GM12801 (cell line): ENCODE measurements around the gene PLA2G15.

Experiments used
- TF ChIP-seq, protein P1 (sequence below): IDR thresholded peaks from one replicate; pipeline ENCODE4 v1.5.1; 2011; ENCODE audit warnings: control low read depth; ENCODE audit not compliant: insufficient read length; ENCODE audit errors: extremely low read depth

PLA2G15 gene

DNA sequence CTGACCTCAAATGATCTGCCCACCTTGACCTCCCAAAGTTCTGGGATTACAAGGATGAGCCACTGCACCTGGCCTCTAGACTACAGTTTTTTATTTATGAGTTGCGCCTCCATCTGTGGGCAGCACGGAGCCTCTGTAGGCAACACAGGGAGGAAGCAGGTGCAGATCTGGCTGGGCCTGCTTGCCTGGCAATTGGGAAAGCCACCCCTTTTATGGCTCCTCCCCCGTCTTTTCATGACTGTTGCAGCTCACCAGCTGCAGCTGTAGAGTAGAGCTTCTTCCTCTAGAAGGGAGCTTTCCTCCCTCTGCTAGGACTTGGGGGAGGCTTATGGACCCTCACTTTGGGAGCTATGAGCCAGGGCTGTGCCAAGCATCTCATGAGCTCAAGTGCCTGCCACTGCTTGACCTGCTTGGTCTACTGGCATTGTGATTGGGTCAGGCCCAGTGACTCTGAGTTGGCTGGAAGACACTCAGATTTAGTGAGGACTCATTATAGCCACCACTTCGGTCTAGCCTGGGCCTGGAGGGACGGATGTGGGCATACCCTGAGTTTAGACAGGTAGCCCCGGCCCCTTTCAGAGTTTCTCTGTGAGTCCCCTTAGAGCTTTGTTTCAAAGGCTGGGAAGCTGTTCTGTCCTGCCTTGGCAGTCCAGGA, 12.2 kb downstream of the PLA2G15 start:
- TF ChIP-seq, protein P1, sequence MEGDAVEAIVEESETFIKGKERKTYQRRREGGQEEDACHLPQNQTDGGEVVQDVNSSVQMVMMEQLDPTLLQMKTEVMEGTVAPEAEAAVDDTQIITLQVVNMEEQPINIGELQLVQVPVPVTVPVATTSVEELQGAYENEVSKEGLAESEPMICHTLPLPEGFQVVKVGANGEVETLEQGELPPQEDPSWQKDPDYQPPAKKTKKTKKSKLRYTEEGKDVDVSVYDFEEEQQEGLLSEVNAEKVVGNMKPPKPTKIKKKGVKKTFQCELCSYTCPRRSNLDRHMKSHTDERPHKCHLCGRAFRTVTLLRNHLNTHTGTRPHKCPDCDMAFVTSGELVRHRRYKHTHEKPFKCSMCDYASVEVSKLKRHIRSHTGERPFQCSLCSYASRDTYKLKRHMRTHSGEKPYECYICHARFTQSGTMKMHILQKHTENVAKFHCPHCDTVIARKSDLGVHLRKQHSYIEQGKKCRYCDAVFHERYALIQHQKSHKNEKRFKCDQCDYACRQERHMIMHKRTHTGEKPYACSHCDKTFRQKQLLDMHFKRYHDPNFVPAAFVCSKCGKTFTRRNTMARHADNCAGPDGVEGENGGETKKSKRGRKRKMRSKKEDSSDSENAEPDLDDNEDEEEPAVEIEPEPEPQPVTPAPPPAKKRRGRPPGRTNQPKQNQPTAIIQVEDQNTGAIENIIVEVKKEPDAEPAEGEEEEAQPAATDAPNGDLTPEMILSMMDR = no peak

DNA sequence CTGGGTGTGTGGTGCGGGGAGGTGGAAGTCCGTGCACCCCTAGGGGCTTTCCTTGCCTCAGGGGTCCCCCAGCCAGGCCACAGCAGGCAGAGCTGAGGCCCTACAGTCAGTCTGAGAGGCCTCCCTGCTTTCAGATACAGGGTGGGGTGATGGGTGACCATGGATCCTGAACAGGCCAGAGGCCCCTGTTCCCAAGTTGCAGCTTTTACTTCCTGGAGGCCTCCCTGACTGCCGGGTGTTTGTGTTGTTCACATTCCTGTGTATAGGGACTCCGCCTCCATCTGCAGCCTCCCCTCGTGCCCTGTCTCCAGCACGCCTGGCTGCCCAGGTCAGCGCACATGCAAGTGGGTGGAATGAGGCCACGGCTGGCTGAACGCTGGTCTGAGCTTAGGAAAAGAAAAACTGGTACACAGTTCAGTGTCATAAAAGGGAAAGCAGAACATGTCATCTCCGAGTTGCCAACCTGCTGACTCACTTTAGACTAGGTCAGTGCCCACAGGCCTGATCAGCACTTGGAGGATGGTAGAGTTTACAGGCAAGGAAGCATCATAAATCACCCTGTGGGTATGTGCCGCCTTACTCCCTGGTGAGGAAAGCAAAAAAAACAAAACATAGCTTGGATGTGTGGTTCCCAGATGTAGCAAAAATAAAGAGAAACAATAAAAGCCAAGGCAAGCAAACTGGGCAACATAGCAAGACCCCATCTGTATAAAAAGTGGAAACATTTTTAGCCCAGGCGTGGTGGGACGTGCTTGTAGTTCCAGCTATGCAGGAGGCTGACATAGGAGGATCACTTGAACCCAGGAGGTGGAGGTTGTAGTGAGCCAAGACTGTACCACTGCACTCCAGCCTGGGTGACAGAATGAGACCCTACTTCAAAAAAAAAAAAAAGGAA, 13.0 kb downstream of the PLA2G15 start:
- TF ChIP-seq, protein P1 = no peak

DNA sequence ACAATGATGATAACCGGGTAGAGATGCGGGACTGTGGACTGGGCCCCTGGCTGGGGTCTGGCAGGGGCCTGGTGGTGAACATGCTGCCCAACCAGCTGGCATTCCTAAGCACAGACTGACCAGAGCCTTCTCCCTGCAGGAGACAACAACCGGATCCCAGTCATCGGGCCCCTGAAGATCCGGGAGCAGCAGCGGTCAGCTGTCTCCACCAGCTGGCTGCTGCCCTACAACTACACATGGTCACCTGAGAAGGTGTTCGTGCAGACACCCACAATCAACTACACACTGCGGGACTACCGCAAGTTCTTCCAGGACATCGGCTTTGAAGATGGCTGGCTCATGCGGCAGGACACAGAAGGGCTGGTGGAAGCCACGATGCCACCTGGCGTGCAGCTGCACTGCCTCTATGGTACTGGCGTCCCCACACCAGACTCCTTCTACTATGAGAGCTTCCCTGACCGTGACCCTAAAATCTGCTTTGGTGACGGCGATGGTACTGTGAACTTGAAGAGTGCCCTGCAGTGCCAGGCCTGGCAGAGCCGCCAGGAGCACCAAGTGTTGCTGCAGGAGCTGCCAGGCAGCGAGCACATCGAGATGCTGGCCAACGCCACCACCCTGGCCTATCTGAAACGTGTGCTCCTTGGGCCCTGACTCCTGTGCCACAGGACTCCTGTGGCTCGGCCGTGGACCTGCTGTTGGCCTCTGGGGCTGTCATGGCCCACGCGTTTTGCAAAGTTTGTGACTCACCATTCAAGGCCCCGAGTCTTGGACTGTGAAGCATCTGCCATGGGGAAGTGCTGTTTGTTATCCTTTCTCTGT, 14.0 kb downstream of the PLA2G15 start:
- TF ChIP-seq, protein P1 = no peak

DNA sequence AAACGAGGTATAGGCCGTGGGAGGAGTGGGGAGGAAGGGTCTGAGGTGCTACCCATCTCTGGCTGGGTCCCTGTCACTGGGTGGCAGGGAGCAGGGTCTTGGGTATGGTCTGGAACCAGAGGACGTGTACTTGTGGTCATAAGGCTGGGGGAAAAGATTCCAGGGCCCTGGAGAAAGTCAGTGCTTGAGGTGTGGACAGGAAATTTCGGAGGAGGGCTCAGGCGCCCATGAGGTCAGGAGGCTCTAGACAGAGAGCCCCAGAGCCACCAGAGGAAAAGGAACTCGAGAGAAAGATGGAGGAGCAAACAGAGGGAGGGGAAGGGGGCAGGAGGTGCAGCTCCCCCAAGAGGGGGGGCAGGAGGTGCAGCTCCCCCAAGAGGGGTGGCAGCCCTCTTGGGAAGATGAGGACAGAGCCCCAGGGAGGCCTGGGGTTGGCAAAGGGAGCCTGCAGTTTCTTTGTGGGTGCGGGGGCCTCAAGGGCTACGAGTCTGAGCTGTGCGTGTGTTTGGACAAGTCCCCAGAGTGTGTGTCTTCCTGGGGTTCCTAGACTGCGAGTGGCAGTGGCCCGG, 18.5 kb downstream of the PLA2G15 start:
- TF ChIP-seq, protein P1 = no peak

DNA sequence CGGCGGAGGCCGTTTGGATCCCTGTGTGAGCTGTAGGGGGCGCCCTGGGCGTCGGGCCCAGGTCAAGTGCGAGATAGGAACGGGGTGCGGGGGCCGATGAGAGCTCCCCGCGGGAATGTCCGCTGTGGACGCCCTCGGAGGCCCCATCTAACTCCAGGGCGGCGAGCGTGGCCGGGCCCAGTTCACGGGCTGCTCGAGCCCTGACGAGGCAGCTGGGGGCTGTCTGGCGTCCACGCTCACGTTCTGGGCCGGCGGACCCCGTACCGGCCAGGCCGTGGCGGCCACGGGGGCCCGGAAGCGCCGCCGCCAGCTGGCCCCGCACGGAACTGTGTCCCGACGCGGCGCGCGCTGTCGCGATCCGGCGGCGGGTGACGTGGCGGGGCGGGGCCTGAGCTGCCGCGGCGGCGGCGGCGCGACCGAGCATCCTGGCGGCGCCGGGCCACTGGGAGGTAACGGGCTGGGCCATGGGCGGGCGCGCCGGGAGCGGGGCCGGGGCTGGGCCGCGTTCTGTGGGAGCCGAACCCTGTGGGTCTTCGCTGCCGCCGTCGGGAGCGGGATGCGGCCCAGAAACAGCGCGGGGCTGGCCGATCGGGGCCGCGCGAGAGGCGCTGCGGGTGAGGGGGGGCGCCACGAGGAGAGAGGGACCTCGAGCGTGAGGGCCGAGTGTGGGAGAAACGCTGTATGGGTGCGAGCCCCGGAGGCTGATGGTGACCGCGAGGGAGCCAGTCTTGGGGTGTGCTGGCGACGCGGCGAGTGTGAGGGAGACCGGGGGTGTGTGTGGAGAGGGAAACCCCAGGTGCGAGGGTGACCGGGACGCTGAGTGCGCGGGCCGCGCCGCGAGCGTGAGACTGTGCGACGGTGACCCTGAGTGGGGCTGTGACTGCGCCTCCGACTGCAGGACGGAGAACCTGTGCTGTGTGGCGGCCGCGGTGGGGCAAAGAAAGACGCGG, 19.2 kb downstream of the PLA2G15 start, which contains the start of gene SLC7A6:
TSS of gene SLC7A6 (plus strand) at position 399 of the 950 bp plus-strand sequence. CDS start 10,201 bp downstream, outside the sequence.
- TF ChIP-seq, protein P1 = no peak

DNA sequence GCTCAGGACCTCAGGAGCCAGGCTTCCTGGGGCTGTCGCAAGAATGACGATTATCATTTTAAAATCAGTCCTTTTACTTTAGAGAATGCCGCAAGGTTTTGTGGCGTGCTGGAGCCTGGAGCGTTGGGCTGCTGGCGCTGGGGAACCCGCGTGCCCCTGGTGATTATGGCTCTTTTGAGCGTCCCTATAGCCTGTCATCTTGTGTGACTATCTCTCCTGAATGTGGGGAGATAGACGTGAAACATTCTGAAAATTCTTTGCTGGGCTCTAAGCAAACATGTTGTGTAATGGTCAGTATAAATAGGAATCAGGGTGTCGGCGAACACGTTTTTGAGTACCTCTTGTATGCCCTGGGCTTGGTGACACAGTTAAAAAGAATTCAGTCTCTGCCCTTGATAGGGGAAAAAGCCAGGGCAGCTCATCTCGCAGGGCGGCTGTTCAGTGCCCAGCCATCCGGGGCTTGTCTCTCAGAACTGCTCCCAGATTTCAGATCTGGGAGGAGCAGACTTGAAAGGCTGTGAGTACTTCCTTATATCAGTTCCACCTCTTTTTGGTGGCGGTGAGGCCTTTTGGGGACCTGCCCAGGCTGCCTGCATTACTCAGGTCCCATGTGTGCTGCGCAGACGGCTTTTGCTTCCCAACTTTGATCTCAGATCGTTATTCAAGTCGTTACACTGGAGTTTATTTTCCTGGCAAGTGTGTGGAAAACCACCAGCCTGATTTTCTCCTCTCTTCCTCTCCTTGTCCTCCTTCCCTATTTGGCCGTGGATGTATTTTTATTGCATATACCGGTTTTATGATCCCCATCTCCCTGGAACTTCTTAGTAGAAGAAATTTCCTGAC, 20.1 kb downstream of the PLA2G15 start:
- TF ChIP-seq, protein P1 = no peak
